ENCODE measurements around the gene HOXD4. TPM values are rescaled to one million over a fixed set of nuclear protein-coding genes. Genes with fewer than 3 reads are reported as not detected.

HOXD4 gene
- total RNA-seq, 1 experiment from 2014 or later: 1.2 TPM

- no peak overlapping the region for H3K27ac Mint-ChIP-seq (ENCODE audit: unreplicated experiment)
- DNase-seq: no peak
- Histone ChIP-seq H3K4me3 (ENCODE audit: low read depth, low read length) (0 out of 2 replicates have a peak overlapping the region, but pooled peaks have one; percentile 15), H3K4me1 (peaks cover 16% of the 10 kb centered on the region; the same call in 1 of the 2 replicates), H3K36me3 (ENCODE audit: control insufficient read depth, insufficient read depth, low read length) (no peaks in the 10 kb centered on the region), H3K27me3 (replicated peaks; ENCODE audit: control insufficient read depth, insufficient read depth, low read length) (peaks cover 12% of the 10 kb centered on the region), H3K9me3 (no peaks in the 10 kb centered on the region)
- peak overlapping the region; percentile 72 for H3K4me3 Mint-ChIP-seq (ENCODE audit: unreplicated experiment)
- no TSS peak for BruUV-seq (replicated peaks)
- ChIA-PET CTCF (interaction anchor here (0.5 kb wide), 1 partner anchor 51 kb away, joined by 3 read pairs; no protein-coding TSS in a partner anchor), POLR2A (no interaction called here)
- H3K9me3 Mint-ChIP-seq (ENCODE audit: unreplicated experiment): no peaks in the 10 kb centered on the region
- H3K36me3 Mint-ChIP-seq (ENCODE audit: insufficient read depth, unreplicated experiment): no peaks in the 10 kb centered on the region
- no peak for TF ChIP-seq CTCF (IDR thresholded peaks at IDR 0.05; ENCODE audit: insufficient read depth in 1 of 2, low read depth in 1 of 2, low read length in 1 of 2, severe bottlenecking in 1 of 2, unreplicated experiment in 1 of 2)
- peaks cover 9% of the 10 kb centered on the region for H3K4me1 Mint-ChIP-seq (ENCODE audit: low read depth, unreplicated experiment)
- intact Hi-C loops (cut with micrococcal nuclease; ENCODE audit: unreplicated experiment): loop anchor here (10.0 kb wide), 2 partner anchors 261 to 691 kb away; no protein-coding TSS in a partner anchor
- peaks cover 68% of the 10 kb centered on the region for H3K27me3 Mint-ChIP-seq (ENCODE audit: insufficient read depth, unreplicated experiment)
Measured at GRCh38 chr2:176123411-176124109, 27.8 kb upstream of the HOXD4 start.

- Mint-ChIP-seq H3K27ac (ENCODE audit: unreplicated experiment) (no peak overlapping the region), H3K4me3 (ENCODE audit: unreplicated experiment) (peak overlapping the region; percentile 72), H3K36me3 (ENCODE audit: insufficient read depth, unreplicated experiment) (no peaks in the 10 kb centered on the region), H3K9me3 (ENCODE audit: unreplicated experiment) (no peaks in the 10 kb centered on the region), H3K27me3 (ENCODE audit: insufficient read depth, unreplicated experiment) (peaks cover 71% of the 10 kb centered on the region), H3K4me1 (ENCODE audit: low read depth, unreplicated experiment) (peaks cover 16% of the 10 kb centered on the region)
- H3K4me3 ChIP-seq (ENCODE audit: low read depth, low read length): no peak overlapping the region
- H3K36me3 ChIP-seq (ENCODE audit: control insufficient read depth, insufficient read depth, low read length): no peaks in the 10 kb centered on the region
- ChIA-PET POLR2A (no interaction called here), CTCF (interaction anchor here (0.5 kb wide), 1 partner anchor 50 kb away, joined by 3 read pairs; no protein-coding TSS in a partner anchor)
- no peak for DNase-seq
- peaks cover 18% of the 10 kb centered on the region for H3K27me3 ChIP-seq (replicated peaks; ENCODE audit: control insufficient read depth, insufficient read depth, low read length)
- BruUV-seq (replicated peaks): no TSS peak
- TF ChIP-seq CTCF (IDR thresholded peaks at IDR 0.05; ENCODE audit: insufficient read depth in 1 of 2, low read depth in 1 of 2, low read length in 1 of 2, severe bottlenecking in 1 of 2, unreplicated experiment in 1 of 2): no peak
- intact Hi-C loops (cut with micrococcal nuclease; ENCODE audit: unreplicated experiment): loop anchor here (10.0 kb wide), 2 partner anchors 260 to 690 kb away; no protein-coding TSS in a partner anchor
- peaks cover 22% of the 10 kb centered on the region for H3K4me1 ChIP-seq
- H3K9me3 ChIP-seq: no peaks in the 10 kb centered on the region
Measured at GRCh38 chr2:176124110-176124946, 27.0 kb upstream of the HOXD4 start.
